ENCODE measurements around the gene GNG7. TPM values are rescaled to one million over a fixed set of nuclear protein-coding genes. Genes with fewer than 3 reads are reported as not detected.
"Not testable (repeated sequence)": the region's sequence is repeated elsewhere in the genome, so short reads cannot be mapped to it uniquely, and the experiment has no call there.

Gene GNG7
- total RNA-seq, 1 donor = 0.45 TPM

DNA sequence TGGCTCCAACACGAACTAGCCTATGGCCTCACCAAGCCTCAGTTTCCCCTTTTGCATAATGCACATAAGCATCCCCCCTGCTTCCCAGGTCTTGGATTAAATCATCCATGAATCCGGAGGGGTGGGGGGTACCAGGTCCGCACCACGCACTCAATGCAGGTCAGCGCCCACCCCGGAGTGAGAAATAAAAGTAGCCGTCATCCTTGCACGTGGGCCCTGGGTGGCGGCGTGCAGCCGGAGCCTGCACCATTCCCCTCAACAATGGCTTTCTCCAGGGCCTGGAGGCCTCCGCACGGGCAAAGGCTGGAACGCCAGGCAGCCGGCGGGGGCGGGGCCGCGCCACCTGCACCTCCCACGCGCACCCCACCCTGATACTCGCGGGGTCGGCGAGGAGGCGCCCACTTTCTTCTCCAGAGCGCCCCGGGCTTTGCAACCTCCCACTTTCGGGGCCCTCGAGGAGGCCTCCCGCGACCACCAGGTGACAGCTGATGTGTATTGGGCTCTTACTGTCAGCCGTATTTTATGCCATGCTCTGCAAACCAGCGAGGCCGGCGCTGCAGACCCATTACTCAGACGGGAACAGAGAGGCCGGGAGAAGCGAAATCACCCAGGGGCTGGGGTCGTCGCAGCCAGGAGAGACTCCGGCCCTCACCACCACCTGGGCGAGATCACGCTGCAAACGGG is 227.3 kb downstream of the GNG7 start:
- no peak for TF ChIP-seq CTCF (IDR thresholded peaks at IDR 0.05; ENCODE audit: insufficient read depth, low read length)
- peak; percentile 61 for DNase-seq (ENCODE audit: low read depth)
- peak overlapping the region; percentile 69 for H3K4me3 ChIP-seq (ENCODE audit: low read depth, low read length)

DNA sequence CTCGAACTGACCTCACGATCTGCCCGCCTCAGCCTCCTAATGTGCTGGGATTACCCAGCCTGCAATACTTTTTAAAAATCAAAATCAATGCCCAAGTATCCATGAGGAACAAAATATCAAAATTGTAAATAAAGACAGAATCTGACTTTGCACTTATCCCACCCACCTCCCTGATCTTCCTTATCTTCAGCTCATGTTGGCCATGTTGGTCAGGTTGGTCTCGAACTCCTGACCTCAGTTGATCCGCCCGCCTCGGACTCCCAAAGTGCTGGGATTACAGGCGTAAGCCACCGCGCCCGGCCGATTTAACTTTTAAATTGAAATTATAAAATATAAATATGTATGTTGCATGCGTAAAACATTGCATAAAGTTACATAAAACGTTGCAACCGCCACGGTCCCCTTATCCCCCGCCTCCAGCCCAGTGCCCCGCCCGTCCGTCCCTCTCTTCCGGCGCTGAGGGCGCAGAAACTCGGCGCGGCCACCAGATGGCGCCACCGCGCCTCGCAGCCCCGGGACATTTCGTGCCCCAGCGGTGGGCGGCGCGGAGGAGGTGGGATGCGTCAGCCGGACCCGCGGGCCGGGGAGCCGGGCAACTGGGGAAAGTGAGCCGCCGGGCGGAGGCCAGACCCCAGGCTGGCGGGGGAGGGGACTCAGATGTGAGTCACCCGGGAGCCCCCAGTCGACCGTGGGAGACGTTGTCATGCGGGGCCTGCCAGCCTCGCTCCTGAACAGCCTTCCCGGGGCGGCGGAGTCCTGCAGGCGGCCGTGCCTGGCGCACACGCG is 228.1 kb downstream of the GNG7 start:
- TF ChIP-seq CTCF (IDR thresholded peaks at IDR 0.05; ENCODE audit: insufficient read depth, low read length) = peak; percentile 80
- DNase-seq (ENCODE audit: low read depth) = peak; percentile 84
- H3K4me3 ChIP-seq (ENCODE audit: low read depth, low read length) = peak overlapping the region; percentile 69

- DNase-seq (ENCODE audit: low read depth); H3K4me3 ChIP-seq (ENCODE audit: low read depth, low read length): not testable (repeated sequence)
These were observed 232.6 kb downstream of the GNG7 start for GRCh38 chr19:2469915-2470200.

GRCh38 chr19:2469102-2469914 is 233.2 kb downstream of the GNG7 start:
- no peak overlapping the region for H3K4me3 ChIP-seq (ENCODE audit: low read depth, low read length)
- TF ChIP-seq CTCF (IDR thresholded peaks at IDR 0.05; ENCODE audit: insufficient read depth, low read length) = no peak
- DNase-seq (ENCODE audit: low read depth) = peak; percentile 66

DNA sequence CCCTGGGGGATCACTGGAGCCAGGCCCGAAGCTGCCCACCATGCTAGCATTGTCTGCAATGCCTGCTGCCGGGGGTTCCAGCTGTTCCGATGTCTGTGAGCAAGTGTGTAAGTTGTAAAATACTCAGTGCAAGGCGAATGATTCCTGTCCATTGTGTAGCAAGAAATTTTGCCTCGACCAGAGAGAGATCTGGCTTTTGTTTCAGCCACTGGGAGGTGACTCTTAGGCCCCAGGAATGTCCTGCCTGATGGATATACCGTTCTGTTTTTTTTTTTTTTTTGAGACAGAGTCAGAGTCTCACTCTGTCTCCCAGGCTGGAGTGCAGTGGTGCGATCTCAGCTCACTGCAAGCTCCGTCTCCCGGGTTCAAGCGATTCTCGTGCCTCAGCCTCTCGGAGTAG is 233.9 kb downstream of the GNG7 start:
- H3K4me3 ChIP-seq (ENCODE audit: low read depth, low read length) = no peak overlapping the region
- no peak for TF ChIP-seq CTCF (IDR thresholded peaks at IDR 0.05; ENCODE audit: insufficient read depth, low read length)
- DNase-seq (ENCODE audit: low read depth) = no peak

GRCh38 chr19:2464389-2464788 is 238.1 kb downstream of the GNG7 start:
- TF ChIP-seq CTCF (IDR thresholded peaks at IDR 0.05; ENCODE audit: insufficient read depth, low read length) = no peak
- no peak overlapping the region for H3K4me3 ChIP-seq (ENCODE audit: low read depth, low read length)
- no peak for DNase-seq (ENCODE audit: low read depth)

- H3K4me3 ChIP-seq (ENCODE audit: low read depth, low read length); DNase-seq (ENCODE audit: low read depth): not testable (repeated sequence)
These were observed 238.8 kb downstream of the GNG7 start for GRCh38 chr19:2463694-2464093.

Measured in fibroblast of the aortic adventitia (primary cell).